Vagina (tissue), 2 donors: ENCODE measurements around the gene CFAP45. TPM values are rescaled to one million over a fixed set of nuclear protein-coding genes. Genes with fewer than 3 reads are reported as not detected.

Experiments used
- DNase-seq, 2 donors: peaks; one replicate each; pipeline ENCODE4 v3.0.0-alpha.2; 2017; ENCODE audit errors: extremely low spot score in 2 of 2
- H3K27ac ChIP-seq: fragments of 200-600 bp; sonication (generic); one replicate; pipeline ENCODE4 v1.5.1; 2019
- H3K27me3 ChIP-seq: fragments of 200-600 bp; sonication (generic); one replicate; pipeline ENCODE4 v1.5.1; 2019
- H3K36me3 ChIP-seq, 2 donors: fragments of 200-600 bp; sonication (generic); one replicate each; pipeline ENCODE4 v1.5.1; 2017 to 2019
- H3K4me1 ChIP-seq: fragments of 200-600 bp; sonication (generic); one replicate; pipeline ENCODE4 v1.5.1; 2019
- H3K4me3 ChIP-seq, 2 donors: fragments of 200-600 bp; sonication (generic); 1 replicate in 1 of 2; 2 replicates in 1 of 2; pipeline ENCODE4 v1.5.1; 2016 to 2019
- H3K9me3 ChIP-seq: fragments of 200-600 bp; sonication (generic); one replicate; pipeline ENCODE4 v1.5.1; 2019
- CTCF ChIP-seq, 3 experiments: fragments of 450-650 bp in 2 of 3; fragments of 200-600 bp in 1 of 3; sonication (generic) in 1 of 3; IDR thresholded peaks; one replicate each; pipeline ENCODE4 v1.5.1; 2017 to 2019; ENCODE audit warnings: antibody characterized with exemption in 3 of 3, mild to moderate bottlenecking in 2 of 3, moderate library complexity in 2 of 3
- POLR2A ChIP-seq, 2 donors: fragments of 450-650 bp; IDR thresholded peaks; one replicate each; pipeline ENCODE4 v1.6.1; 2017; ENCODE audit warnings: antibody characterized with exemption in 2 of 2, mild to moderate bottlenecking in 2 of 2, moderate library complexity in 2 of 2
- POLR2AphosphoS5 ChIP-seq, 2 donors: sonication (generic); formaldehyde crosslinking; IDR thresholded peaks; one replicate each; pipeline ENCODE4 v1.9.0; 2017; ENCODE audit warnings: antibody characterized with exemption in 2 of 2, mild to moderate bottlenecking in 2 of 2, low read depth in 1 of 2; ENCODE audit not compliant: insufficient read depth in 1 of 2
- intact Hi-C: fragments of 100-400 bp; cut with DNase I; formaldehyde crosslinking; loops from one replicate; pipeline ENCODE4 v1.15.1; 2023
- total RNA-seq: library from RNA; depleted of rRNA; stranded (reverse); fragments of >200 nt; gene quantifications from one replicate; pipeline ENCODE4 v1.2.3, GENCODE V29; 2016

CFAP45 gene
- total RNA-seq, 1 donor from 2014 or later = not detected

DNA sequence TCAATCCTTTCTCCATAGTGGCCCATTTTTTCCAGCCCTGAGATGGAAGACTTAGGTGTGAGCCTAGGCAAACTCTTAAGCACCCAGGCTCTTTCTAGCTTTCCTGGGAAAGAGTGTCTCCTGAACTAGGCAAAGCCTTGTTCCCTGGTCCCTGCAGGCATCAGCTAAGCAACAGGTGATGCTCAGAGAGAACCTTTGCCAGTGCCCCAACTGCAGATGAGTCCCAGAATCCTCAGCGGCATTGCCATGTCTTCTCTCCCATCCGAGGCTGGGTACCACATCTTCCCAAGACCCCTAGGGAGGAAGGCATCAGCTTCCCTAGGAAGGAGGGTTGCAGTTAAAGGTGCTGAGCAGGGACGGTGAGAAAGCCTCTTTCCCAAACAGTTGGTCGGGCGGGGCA, 29.3 kb downstream of the CFAP45 start:
- H3K9me3 ChIP-seq = no peaks in the 10 kb centered on the region
- H3K4me1 ChIP-seq = peaks cover 30% of the 10 kb centered on the region
- TF ChIP-seq POLR2AphosphoS5 (IDR thresholded peaks at IDR 0.05; ENCODE audit: insufficient read depth in 1 of 2, low read depth in 1 of 2) (no peak), POLR2A (IDR thresholded peaks at IDR 0.05) (no peak), CTCF (IDR thresholded peaks at IDR 0.05) (no peak)
- no peaks in the 10 kb centered on the region for H3K36me3 ChIP-seq
- intact Hi-C loops = no loop called here
- H3K27me3 ChIP-seq = no peaks in the 10 kb centered on the region
- no peak overlapping the region for H3K27ac ChIP-seq
- no peak for DNase-seq
- no peak overlapping the region for H3K4me3 ChIP-seq

GRCh38 chr1:159869607-159870006, 30.4 kb downstream of the CFAP45 start:
- Histone ChIP-seq H3K27me3 (no peaks in the 10 kb centered on the region), H3K4me1 (peaks cover 30% of the 10 kb centered on the region)

DNA sequence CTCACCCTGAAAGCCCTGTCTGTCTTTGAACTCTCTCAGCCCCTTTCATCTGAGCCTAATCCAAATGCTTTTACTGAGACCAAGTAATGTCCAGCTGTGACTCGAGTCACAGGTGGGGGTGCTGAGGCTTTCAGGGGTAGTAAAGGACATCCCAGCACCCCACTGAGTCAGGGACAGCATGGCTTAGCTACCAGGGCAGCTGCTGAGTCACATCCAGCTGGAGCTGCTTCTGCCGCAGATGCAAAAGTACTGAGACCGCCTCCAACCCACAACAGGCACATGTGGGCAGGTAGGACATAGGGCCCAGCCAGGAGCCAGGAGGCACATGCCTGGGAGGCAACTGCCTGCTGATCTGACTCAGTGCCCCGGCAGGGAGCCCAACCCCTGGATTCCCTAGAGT, 30.8 kb downstream of the CFAP45 start:
- DNase-seq = no peak
- no peaks in the 10 kb centered on the region for H3K36me3 ChIP-seq
- peaks cover 30% of the 10 kb centered on the region for H3K4me1 ChIP-seq
- H3K27ac ChIP-seq = no peak overlapping the region
- intact Hi-C loops = no loop called here
- no peak for TF ChIP-seq CTCF (IDR thresholded peaks at IDR 0.05)
- TF ChIP-seq POLR2AphosphoS5 (IDR thresholded peaks at IDR 0.05; ENCODE audit: insufficient read depth in 1 of 2, low read depth in 1 of 2) = no peak
- no peak for TF ChIP-seq POLR2A (IDR thresholded peaks at IDR 0.05)
- H3K27me3 ChIP-seq = no peaks in the 10 kb centered on the region
- no peaks in the 10 kb centered on the region for H3K9me3 ChIP-seq
- no peak overlapping the region for H3K4me3 ChIP-seq

More at GRCh38 chr1:159869607-159870006, 30.4 kb downstream of the CFAP45 start:
- no peak for DNase-seq
- no peak overlapping the region for H3K4me3 ChIP-seq
- H3K27ac ChIP-seq = no peak overlapping the region
- intact Hi-C loops = no loop called here
- H3K36me3 ChIP-seq = no peaks in the 10 kb centered on the region
- TF ChIP-seq CTCF (IDR thresholded peaks at IDR 0.05) = no peak
- no peak for TF ChIP-seq POLR2A (IDR thresholded peaks at IDR 0.05)
- no peaks in the 10 kb centered on the region for H3K9me3 ChIP-seq

DNA sequence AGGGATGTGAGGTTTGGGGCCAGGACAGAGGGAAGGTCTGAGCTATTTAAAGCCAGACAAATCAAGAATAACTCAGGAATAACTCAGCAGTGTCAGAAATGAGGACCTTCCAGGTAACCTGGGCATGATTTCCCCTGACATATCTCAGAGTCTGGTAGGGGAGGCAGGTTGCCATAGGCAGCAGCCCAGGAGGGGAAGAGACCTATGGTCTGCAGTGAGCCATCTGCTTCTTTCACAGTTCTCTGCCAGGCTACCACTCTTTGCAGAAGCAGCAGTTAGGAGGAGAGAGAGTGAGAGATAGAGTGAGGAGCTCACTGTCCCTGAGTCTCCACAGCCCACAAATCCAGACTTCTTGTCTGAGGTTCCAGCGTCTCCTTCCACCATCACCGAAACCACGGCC, 31.2 kb downstream of the CFAP45 start:
- Histone ChIP-seq H3K4me1 (peaks cover 30% of the 10 kb centered on the region), H3K4me3 (no peak overlapping the region), H3K36me3 (no peaks in the 10 kb centered on the region), H3K27me3 (no peaks in the 10 kb centered on the region), H3K9me3 (no peaks in the 10 kb centered on the region), H3K27ac (peak overlapping the region; percentile 22)
- DNase-seq = no peak
- intact Hi-C loops = no loop called here
- no peak for TF ChIP-seq CTCF (IDR thresholded peaks at IDR 0.05)
- TF ChIP-seq POLR2AphosphoS5 (IDR thresholded peaks at IDR 0.05; ENCODE audit: insufficient read depth in 1 of 2, low read depth in 1 of 2) = no peak
- no peak for TF ChIP-seq POLR2A (IDR thresholded peaks at IDR 0.05)

DNA sequence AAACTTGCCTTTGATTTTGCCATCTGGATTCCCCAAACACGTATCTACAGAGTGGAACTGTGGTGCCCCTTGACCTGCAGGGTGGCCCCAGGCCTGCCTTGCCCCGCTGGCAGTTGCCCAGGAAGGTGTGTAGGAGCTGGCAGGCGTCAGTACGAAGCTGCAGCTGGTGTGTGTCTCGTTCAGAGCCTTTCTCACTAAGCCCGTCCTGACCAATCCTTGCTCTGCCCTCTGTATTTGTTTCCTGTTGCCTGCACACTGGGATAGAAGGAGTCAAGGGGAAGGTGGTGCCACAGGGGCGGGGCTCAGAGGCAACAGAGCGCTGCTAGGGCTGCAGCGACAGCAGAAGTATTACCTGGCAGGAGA, 32.3 kb downstream of the CFAP45 start:
- Histone ChIP-seq H3K9me3 (no peaks in the 10 kb centered on the region), H3K27me3 (no peaks in the 10 kb centered on the region)

More for the DNA sequence above, 32.3 kb downstream of the CFAP45 start:
- Histone ChIP-seq H3K4me1 (peaks cover 30% of the 10 kb centered on the region), H3K27ac (peak overlapping the region; percentile 22), H3K4me3 (no peak overlapping the region), H3K36me3 (no peaks in the 10 kb centered on the region)
- intact Hi-C loops = no loop called here
- TF ChIP-seq POLR2A (IDR thresholded peaks at IDR 0.05) (no peak), POLR2AphosphoS5 (IDR thresholded peaks at IDR 0.05; ENCODE audit: insufficient read depth in 1 of 2, low read depth in 1 of 2) (peak; percentile 22 to 48), CTCF (IDR thresholded peaks at IDR 0.05) (no peak)
- DNase-seq = no peak
